IPS-NIHi7 (cell line): ENCODE results near the gene EHBP1.

Source experiments
- DNase-seq: peaks from one replicate; pipeline ENCODE4 v3.0.0; 2012; ENCODE audit warnings: mixed read lengths; ENCODE audit errors: extremely low spot score

Gene EHBP1

DNA sequence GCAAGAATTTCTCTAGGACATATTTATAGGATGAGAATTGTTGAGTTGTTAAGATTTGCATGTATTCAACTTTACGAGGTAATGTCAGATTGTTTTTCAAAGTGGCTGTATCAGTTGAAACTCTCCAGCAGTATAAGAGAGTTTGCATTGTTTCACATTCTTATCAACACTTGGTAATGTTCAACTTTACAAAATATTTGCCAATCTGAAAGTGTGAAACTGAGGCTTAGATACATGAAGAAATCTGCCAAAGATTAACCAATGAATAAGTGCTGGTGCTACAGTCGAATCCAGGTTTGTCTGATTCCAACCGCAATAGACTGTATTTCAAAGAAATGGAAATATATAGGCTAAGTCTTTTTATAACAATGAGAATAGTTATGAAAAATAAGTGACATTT, 117.0 kb downstream of the EHBP1 start:
- no peak for DNase-seq

DNA sequence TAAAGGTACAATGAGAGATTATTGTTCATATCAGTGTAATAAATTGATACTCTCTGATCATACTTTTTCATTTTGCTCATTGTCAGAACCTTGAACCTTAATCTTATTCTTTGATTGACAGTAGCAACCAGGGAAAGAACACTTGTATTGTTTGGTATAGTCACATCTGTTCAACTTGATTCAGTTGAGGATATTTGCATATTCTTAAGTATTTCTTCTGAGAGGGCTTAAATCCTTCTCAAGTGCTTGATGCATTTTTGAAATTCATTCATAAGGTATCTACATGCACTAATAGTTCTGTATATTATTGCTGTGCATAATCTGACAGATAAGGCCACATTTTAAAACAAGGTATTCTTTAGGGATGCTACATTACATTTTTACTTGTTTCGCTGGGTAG, 118.9 kb downstream of the EHBP1 start:
- no peak for DNase-seq

DNA sequence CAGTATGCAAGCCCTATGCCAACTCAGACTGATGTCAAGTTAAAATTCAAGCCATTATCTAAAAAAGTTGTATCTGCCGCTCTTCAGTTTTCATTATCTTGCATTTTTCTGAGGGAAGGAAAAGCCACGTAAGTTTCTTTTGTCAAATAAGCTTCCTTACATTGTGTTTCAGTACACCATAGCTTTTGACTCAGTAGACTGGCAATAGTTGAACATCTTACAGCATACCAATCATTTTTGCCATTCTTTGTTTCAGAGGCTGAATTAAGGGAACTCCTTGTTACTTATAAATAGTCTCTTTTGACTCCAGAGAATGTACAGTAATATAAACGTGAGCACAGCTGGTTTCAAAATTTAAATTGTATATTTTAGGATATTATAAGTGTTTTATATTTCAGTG, 120.6 kb downstream of the EHBP1 start:
- DNase-seq, result no peak

DNA sequence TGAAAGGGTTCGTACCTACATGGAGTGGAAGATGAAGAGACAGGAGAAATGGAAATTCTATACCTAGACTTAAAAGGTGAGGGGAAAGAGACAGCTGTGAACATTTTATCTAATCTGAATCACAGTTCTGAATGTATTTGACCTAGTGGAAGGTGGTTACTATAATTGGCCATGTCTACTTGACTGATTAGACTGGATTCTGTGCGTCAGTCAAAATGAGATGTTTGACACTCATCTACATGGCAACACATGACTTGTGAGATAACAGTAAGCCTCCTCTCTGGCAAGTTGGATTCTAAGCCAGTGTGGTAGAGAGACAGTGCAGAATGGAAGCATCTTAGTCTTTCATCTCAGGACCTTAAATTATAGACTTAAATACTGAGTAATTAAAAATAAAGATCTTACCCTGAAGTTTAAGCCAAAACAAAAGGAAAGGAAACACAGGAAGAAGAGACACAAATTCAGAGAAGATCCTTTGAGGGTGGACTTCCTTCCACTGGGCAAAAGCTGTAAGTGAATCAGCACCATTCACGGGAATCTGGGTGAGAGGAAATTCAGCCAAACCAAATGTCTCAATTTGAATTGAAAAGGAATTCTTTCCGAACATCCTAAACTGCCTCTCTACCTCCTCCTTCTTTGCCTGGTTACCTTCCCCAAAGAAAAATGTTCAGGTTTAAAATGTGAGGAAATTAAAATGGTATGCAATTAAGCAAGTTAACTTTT, 121.6 kb downstream of the EHBP1 start:
- no peak for DNase-seq

DNA sequence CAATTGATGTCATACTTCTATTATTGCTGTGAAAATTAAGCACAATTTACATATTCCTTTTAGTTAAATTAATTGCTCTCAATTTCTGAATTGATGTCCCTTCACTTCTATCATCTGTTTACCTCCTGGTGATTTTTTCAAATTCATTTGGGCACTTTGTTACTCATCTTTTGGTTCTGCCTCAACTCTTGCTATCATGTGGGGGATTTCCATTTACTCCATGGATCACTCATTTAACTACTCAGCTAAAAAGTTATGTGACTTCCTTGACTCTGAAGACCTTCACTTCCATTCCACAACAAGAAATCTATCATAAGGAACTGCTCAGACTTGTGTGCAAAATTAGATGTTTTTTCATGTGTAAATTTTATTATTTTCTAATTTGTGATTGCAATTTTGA, 126.2 kb downstream of the EHBP1 start:
- no peak for DNase-seq

DNA sequence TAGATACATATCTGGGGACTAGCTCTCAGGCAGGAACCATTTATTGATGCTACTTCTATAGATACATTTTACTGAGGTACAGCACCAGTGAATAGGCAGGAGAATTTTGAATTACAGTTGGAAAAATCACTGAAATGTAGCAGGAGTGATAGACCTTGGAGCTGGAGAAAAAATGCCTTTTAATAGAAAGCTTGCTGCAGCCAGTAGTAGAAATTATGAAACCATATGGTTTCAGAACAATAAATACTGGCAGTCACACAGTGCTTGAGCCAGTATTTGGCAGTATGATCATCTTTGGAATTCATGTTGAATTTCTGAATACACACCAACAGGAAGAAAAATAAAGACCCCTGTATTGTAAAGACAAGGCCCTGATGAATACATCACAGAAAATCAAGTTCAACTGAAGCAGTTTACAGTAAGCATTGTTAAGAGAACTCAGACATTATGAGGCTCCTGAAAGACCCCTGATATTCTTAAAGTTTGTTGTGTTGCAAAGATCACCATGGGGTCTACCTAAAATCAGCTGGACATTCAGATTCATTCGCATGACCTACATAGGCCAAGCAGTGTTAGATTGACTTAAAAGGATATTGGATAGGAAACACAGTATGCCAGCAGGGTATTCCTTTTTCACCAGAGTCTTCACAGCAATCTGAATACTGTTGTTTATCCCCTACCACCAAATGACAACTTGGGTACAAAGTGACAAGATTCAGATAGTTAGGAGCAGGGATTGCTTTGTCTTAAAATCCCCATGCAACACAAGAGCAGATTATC, 139.0 kb downstream of the EHBP1 start:
- no peak for DNase-seq

DNA sequence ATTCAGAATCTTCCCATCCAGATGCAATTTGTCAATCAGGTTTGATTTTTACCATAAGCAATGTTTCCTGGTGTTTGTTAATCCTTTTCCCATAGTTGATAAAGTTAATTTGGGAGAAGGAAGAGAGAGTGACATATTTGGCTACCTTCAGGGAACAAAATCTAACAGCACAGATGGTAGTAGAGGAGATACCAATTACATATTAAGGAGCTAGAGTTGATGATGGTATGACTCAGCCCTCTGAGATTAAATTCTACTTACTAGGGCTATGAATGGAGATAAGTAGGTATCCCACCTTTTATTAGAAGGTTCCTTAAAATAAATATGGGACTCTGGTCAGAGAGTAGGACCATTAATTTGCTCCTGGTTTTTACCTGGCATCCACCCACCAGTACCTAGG, 139.7 kb downstream of the EHBP1 start:
- no peak for DNase-seq

DNA sequence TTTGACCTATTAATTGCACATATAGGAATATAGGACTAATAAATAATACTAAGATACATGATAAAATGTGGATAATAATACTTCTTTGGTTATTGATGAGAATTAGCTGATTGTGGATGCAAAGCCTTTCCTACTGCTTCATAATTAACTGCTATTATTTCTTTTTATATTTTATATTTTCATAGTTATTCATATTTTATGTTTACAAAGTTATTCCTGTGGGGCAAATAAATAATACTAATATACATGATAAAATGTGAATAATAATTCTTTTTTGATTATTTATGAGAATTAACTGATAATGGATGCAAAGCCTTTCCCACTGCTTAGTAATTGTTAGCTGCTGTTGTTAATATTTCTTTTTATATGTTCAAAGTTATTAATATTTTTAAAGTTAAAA, 146.7 kb downstream of the EHBP1 start:
- DNase-seq, result no peak

DNA sequence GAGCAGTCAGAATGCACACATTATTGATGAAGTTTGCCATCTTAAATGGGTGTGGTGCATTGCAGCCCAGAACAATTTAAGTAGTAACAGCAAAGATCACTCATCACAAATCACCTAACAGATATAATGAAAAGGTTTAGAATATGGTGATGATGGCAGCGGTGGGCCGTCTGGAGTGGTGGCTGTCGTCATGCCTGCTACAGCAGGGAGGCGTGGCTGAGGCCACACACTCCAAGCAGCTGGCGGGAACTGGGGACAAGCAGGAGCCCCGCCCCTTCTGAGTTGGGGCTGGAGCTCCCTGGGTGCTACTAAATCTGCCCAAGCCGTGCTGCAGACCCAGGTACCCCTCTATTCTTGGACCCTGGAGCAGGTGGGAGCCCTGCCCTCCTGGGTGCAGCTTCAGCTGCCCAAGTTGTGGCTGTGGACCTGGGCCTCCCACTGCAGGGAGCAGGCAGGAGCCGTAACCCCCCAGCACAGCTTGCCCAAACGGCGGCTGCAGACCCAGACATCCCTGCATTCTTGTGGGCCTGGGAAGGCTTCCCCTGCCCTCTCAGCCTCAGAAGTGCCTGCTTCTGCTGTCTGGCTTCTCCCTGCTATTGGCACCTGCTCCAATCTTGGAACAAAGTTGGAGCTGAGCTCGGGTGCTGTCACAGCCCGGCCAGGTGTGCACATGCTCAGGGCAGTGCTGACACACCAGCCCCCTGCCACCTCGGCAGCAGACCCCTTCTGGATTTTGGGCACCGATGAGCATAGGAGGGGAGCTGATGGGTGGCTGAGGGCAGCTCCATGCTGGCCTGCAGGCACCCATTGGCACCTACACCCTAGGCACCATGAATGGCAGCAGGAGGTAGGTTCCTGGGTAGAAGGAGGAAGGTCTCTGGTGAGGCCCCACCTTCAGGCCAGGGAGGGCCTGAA, 149.3 kb downstream of the EHBP1 start:
- no peak for DNase-seq

DNA sequence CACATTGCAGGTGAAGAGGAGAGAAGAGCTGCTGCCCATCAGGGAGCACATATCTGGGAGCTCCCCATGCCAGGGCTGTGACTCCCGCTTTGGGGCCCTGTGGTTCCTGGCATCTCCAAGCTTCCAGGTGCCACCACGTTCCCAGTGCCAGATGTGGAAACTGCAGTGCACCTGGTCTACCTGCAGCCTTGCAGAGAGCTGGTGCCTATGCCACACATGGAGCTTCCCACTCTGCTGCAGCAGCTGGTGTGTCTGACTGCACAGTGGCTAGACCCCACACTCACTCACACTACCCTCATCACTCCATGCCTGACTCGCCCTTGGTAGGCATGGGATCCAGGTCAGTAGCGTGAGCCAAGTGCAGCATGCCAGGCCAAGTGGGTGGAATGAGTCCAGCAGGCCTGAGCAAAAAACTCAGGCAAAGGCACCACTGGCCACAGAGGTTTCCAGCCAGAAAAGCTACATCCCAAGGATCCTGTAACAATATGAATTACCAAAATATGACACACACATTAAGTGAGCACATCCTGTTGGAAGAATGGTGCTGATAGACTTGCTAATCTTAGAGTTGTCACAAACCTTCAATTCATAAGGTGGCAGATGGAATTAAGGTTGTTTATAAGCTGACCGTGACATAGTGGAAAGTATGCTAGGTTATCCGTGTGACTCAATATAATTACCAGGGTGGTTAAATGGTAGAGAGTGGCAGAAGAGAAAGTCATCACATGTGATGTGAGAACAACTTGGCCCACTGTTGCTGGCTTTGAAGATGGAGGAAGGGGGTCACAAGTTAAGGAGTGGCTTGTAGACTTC, 150.9 kb downstream of the EHBP1 start:
- no peak for DNase-seq

DNA sequence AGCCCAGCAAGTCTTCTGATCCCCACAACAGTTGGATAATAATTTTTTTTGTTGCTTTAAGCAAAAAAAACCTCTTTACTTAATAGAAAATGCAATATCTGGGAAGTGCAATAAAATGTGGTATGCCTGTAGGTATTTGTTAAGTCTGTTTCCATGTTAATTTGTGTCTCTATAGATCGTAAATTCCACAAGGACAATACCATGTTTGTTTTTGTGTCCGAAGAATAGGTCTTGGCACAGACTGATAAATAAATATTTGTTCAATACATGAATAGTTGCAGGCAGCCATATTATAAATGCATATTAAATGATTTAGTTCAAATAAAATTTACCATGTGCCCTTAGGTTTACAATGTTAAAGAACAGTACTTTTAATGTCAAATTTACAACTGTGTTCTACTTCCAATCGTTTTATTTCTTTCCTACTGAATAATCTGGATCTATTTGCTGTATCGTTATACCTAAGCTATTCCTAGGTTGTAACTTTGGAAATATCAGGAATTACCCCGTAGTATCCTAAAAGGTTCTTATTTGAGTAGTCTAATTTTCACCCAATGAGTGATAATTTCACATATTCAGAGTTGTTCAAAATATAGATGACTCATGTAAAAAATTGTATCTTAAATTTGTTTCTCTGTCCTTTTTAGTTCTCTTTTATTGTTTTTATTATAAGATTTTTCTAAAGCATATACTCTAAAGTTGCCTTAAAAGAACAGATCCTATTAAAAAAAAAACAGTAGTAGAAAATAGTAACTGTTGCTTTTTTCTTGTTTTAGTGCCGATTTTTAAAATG, 151.8 kb downstream of the EHBP1 start:
- no peak for DNase-seq

DNA sequence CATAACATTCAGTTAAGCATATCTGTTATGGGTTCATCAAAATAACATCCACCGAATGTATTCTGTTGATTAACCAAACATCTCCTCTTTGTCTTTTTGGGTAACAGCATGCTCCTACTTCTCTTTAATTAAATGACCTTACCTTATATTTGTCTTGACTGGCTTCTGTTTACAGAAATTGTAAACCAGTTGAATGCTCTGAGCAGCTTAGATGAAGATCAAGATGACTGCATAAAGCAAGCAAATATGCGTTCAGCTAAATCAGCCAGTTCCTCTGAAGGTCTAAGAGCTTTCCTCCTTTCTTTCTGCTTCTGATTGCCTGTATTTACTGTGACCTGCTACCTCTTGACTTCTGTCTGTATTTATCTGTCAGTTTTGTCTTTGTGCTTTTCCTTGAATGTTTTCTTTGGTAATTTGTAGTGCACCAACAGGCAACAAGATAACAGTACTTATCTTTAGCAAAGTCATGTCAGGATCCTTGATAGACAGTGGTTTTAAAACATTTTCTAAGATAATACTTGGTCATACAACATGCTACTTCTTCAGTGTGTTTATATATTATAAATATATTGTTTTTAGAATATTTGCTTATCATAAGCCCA, 152.8 kb downstream of the EHBP1 start:
- no peak for DNase-seq

DNA sequence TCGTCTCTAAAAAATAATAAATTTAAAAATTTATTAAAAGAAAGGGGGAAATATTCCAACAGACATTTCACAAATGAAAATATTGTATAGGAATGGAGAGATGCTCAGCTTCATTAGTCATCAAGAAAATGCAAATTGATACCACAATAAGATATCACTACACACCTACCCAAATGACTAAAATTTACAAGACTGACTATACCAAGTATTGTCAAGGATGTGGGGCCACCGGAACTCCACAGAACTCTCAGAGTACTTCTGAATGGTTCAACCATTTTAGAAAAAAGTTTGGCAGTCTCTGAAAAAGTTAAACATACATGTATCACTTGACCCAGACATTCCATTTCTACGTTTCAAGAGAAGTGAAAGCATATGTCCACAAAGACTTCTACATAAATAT, 163.4 kb downstream of the EHBP1 start:
- no peak for DNase-seq

DNA sequence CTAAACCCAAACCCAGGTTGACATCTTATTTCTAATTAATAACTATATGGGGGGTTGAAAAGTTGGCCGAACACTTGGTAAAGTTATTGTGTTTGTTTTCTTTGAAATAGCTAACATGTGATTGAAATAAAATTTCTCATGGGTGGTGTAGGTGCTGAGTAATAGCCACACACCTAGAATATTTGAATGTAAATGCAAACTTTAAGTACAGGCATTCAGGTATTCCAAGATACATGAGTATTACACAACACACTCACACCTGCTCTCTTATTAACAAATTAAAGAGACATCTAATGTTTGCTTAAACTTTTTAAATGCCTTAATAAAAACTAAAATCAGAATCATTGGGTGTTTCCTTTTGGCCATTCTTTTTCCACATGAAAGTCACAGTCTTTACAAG, 165.5 kb downstream of the EHBP1 start:
- DNase-seq, result no peak

DNA sequence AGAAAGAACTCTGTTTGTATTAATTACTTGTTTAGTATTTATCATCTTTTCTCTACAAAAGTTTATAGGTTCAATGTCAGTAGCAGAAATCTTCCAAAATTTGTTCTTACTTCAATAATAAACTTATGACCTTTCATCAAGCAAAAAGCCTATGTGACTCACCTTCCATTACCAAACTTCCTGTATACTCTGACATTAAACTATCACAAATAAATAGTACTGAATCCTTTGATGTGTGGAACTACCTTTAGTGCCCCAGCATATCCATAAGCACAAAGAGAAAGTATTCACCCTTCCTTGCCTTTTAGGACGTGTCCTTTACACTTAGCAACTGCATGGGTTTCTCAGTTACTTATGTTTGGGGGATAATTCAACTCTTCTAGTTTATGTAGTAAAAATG, 166.0 kb downstream of the EHBP1 start:
- no peak for DNase-seq

DNA sequence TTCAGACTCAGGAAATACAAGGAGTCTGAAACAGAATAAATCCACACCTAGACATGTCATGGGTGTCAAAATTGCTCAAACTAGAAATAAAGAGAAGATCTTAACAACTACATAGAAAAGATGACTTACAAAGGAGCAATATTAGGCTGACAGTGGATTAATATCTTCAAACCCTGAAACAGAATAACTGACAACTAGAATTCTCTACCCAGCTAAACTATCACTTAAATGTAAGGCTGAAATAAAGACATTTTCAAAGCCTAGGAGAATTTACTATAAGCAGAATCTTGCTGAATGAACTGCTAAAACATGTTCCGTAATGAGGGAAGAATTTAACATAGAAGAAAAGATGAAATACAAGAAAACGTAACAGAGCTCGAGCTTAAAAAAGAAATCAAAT, 168.1 kb downstream of the EHBP1 start:
- DNase-seq, result no peak

DNA sequence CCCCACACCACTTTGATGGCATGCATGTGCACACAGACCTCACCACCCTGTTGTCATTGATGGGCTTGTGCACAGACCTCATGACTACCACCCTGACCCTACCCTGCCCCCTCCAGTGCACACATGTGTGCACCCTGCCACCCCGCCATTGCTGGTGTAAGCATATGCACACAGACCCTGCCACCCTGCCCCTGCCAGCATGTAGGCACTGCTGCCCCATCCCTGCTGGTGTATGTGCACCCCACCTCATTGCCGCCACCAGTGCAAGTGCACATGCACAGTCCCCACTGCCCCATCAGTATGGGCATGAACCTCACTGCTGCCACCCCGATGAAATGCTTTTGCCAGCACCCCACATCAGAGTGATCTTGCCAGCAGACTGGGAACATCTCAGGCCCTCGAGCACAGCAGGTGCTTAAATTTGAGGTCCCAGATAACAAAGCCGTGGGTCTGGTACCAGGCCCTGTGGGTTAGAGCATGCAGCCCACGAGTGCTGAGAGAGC, 169.4 kb downstream of the EHBP1 start:
- no peak for DNase-seq

DNA sequence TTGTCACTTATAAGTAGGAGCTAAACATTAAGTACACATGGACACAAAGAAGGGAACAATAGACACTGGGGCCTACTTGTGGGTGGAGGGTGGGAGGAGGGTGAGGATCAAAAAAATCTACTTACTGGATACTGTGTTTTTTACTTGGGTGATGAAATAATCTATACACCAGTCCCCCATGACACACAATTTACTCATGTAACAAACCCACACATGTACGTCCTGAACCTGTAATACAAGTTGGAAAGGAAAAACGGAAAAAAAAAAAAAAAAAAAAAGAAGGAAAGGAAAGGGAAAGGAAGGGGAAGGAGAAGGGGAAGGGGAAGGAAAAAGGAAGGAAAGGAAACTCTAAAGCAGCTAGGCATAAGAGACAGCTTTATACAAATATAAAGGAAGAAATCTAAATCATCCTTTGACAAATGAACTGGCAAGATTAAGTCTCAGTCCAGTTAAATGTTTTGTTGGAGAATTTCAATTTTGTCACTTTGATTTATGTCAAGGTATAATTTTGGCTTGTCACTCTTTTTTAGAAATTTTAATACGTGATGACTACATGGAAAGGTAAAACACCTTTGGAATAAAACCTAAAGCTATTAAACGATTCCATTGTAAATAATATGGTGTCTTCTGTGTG, 175.8 kb downstream of the EHBP1 start:
- no peak for DNase-seq

DNA sequence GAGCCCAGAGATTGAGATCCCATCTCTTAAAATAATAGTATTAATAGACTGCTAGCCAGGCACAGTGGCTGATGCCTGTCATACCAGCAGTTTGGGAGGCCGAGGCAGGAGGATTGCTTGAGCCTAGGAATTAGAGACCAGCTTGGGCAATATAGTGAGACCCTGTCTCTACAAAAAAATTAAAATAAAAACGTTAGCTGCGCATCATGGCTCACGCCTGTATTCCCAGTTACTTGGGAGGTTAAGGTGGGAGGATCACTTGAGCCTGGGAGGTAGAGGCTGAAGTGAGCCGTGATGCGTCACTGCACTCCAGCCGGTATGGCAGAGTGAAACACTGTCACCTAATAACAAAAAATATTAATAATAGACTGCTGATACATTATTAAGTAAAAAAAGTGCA, 178.1 kb downstream of the EHBP1 start:
- DNase-seq, result no peak

DNA sequence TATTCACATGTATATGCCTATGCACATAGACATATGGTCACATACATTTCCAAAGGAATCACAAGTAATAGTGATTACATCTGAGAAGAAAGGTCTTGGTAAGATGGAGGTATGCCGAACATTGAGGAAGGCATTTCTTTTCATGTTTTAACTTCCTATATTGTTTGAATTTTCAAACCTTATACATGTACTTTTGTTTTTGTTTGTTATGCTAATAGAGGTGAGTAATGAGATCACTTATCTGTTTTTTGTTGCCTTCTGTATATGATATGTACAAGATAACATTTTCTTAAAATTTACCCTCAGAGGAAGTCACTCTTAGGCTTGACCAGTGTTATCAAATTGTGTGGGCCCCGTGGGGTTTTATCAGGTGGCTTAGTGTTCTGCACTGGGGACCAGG, 178.6 kb downstream of the EHBP1 start:
- no peak for DNase-seq
